HepG2 (cell line): ENCODE results near the gene ICAM3. TPM values are rescaled to one million over a fixed set of nuclear protein-coding genes. Genes with fewer than 3 reads are reported as not detected.

Source experiments
- ARHGAP35 ChIP-seq: sonication (generic); formaldehyde crosslinking; IDR thresholded peaks from 2 replicates; pipeline ENCODE4 v1.9.0; 2022; ENCODE audit warnings: mild to moderate bottlenecking, inconsistent platforms, moderate library complexity, missing genetic modification reagents, borderline replicate concordance
- BATF2 ChIP-seq: sonication (generic); formaldehyde crosslinking; IDR thresholded peaks from 2 replicates; pipeline ENCODE4 v1.8.0; 2022; ENCODE audit warnings: mild to moderate bottlenecking, missing genetic modification reagents, moderate library complexity
- CEBPB ChIP-seq: IDR thresholded peaks from 2 replicates; pipeline ENCODE4 v1.6.1; 2011; ENCODE audit warnings: low read depth, low read length, improper control_type of control experiment, borderline replicate concordance
- FOSL2 ChIP-seq: sonication (generic); formaldehyde crosslinking; IDR thresholded peaks from 2 replicates; pipeline ENCODE4 v1.4.0; 2020; ENCODE audit warnings: missing genetic modification reagents
- FOXK1 ChIP-seq: sonication (generic); formaldehyde crosslinking; IDR thresholded peaks from 2 replicates; pipeline ENCODE4 v1.4.0; 2020; ENCODE audit warnings: low read depth, missing genetic modification reagents, borderline replicate concordance
- GLI4 ChIP-seq: sonication (generic); formaldehyde crosslinking; IDR thresholded peaks from 2 replicates; pipeline ENCODE4 v1.5.1; 2020; ENCODE audit warnings: missing genetic modification reagents, mild to moderate bottlenecking, moderate library complexity, borderline replicate concordance
- HINFP ChIP-seq: sonication (generic); formaldehyde crosslinking; IDR thresholded peaks from 2 replicates; pipeline ENCODE4 v1.4.0; 2020; ENCODE audit warnings: low read depth, mild to moderate bottlenecking, missing genetic modification reagents
- KDM3A ChIP-seq: IDR thresholded peaks from 2 replicates; pipeline ENCODE4 v1.6.1; 2018; ENCODE audit warnings: low read depth, missing compliant biosample characterization
- NFE2 ChIP-seq: sonication (generic); formaldehyde crosslinking; IDR thresholded peaks from 2 replicates; pipeline ENCODE4 v1.4.0; 2020; ENCODE audit warnings: missing genetic modification reagents
- NFIB ChIP-seq: sonication (generic); formaldehyde crosslinking; IDR thresholded peaks from 2 replicates; pipeline ENCODE4 v1.9.0; 2021; ENCODE audit warnings: missing genetic modification reagents, mild to moderate bottlenecking, borderline replicate concordance
- NFKBIZ ChIP-seq: IDR thresholded peaks from 2 replicates; pipeline ENCODE4 v1.6.1; 2018; ENCODE audit warnings: missing genetic modification reagents, missing compliant biosample characterization
- NR2F2 ChIP-seq: IDR thresholded peaks from 2 replicates; pipeline ENCODE4 v1.6.1; 2012; ENCODE audit warnings: low read depth, inconsistent platforms, borderline replicate concordance
- SP140L ChIP-seq: sonication (generic); formaldehyde crosslinking; IDR thresholded peaks from 2 replicates; pipeline ENCODE4 v1.4.0; 2020; ENCODE audit warnings: missing genetic modification reagents, borderline replicate concordance
- ZEB1 ChIP-seq: IDR thresholded peaks from 2 replicates; pipeline ENCODE4 v1.6.1; 2012; ENCODE audit warnings: mild to moderate bottlenecking, low read depth, inconsistent platforms; ENCODE audit not compliant: insufficient replicate concordance
- ZFAT ChIP-seq: sonication (generic); formaldehyde crosslinking; conservative IDR thresholded peaks from 2 replicates; pipeline ENCODE4 v1.8.1; 2023; ENCODE audit warnings: missing genetic modification reagents, inconsistent platforms
- ZFP36 ChIP-seq: fragments of 150-350 bp; IDR thresholded peaks from 2 replicates; pipeline ENCODE4 v1.6.1; 2018; ENCODE audit warnings: borderline replicate concordance, low read length, low read depth; ENCODE audit not compliant: partially characterized antibody
- ZNF24 ChIP-seq: fragments of 450-650 bp; IDR thresholded peaks from 2 replicates; pipeline ENCODE4 v1.6.1; 2017; ENCODE audit warnings: antibody characterized with exemption, mild to moderate bottlenecking
- ZNF263 ChIP-seq: sonication (generic); formaldehyde crosslinking; IDR thresholded peaks from 2 replicates; pipeline ENCODE4 v1.4.0; 2020; ENCODE audit warnings: missing genetic modification reagents
- ZNF431 ChIP-seq: sonication (generic); formaldehyde crosslinking; IDR thresholded peaks from 2 replicates; pipeline ENCODE4 v1.9.0; 2022; ENCODE audit warnings: missing genetic modification reagents, low read depth, mild to moderate bottlenecking, borderline replicate concordance
- ZNF510 ChIP-seq: sonication (generic); formaldehyde crosslinking; IDR thresholded peaks from 2 replicates; pipeline ENCODE4 v1.4.0; 2020; ENCODE audit warnings: low read depth, mild to moderate bottlenecking, missing genetic modification reagents
- ZNF652 ChIP-seq: IDR thresholded peaks from 2 replicates; pipeline ENCODE4 v1.6.1; 2016; ENCODE audit warnings: low read depth, borderline replicate concordance
- ZNF691 ChIP-seq: sonication (generic); formaldehyde crosslinking; IDR thresholded peaks from 2 replicates; pipeline ENCODE4 v1.4.0; 2020; ENCODE audit warnings: missing genetic modification reagents, low read depth, mild to moderate bottlenecking, borderline replicate concordance
- ZNF800 ChIP-seq: sonication (generic); formaldehyde crosslinking; IDR thresholded peaks from 2 replicates; pipeline ENCODE4 v1.4.0; 2020; ENCODE audit warnings: missing genetic modification reagents
- ZNF816 ChIP-seq: sonication (generic); formaldehyde crosslinking; IDR thresholded peaks from 2 replicates; pipeline ENCODE4 v1.8.0; 2022; ENCODE audit warnings: missing genetic modification reagents, mild to moderate bottlenecking, borderline replicate concordance
- ZSCAN29 ChIP-seq: sonication (generic); formaldehyde crosslinking; conservative IDR thresholded peaks from 2 replicates; pipeline ENCODE4 v1.4.0; 2020; ENCODE audit warnings: mild to moderate bottlenecking, missing genetic modification reagents
- polyA plus RNA-seq, 8 experiments: library from polyadenylated mRNA; depleted of rRNA in 3 of 8; stranded (reverse) in 7 of 8; unstranded in 1 of 8; fragments of >200 nt; fragmentation: Illumina TruSeq in 4 of 8; extraction: Trizol in 4 of 8; gene quantifications; 2 replicates each; pipeline versions ENCODE4 v1.2.1 to v1.2.3, GENCODE V29; 2011 to 2016; ENCODE audit warnings: low read depth in 4 of 8, missing spikeins in 1 of 8, mixed read lengths in 1 of 8; ENCODE audit not compliant: insufficient read depth in 1 of 8
- total RNA-seq, 5 experiments: library from RNA; depleted of rRNA; stranded (reverse); fragments of >200 nt; fragmentation: Illumina TruSeq; extraction: Trizol; gene quantifications; 2 replicates each; pipeline ENCODE4 v1.2.3, GENCODE V29; 2016; ENCODE audit warnings: low read depth in 1 of 5

Gene ICAM3
- total and polyA plus RNA-seq, 2 of the 13 experiments (the other 11 are each of a cell fraction or from before 2014, with no cell fraction given), result 14.1 to 21.0 TPM

- TF ChIP-seq ZNF800 (CRISPR knock-in tag) (peak; percentile 63; the same call in 1 of the 2 replicates), ZNF24 (no peak), FOXK1 (CRISPR knock-in tag) (no peak), FOSL2 (CRISPR knock-in tag) (no peak; the same call in 1 of the 2 replicates), ZNF510 (CRISPR knock-in tag) (no peak), ZNF816 (0 out of 2 replicates have a peak, but pooled peaks have one; percentile 36), ZNF263 (CRISPR knock-in tag) (no peak), NFKBIZ (no peak), ZEB1 (no peak), ZNF652 (CRISPR knock-in tag) (no peak), ZSCAN29 (CRISPR knock-in tag) (peak; percentile 50; the same call in 1 of the 2 replicates), SP140L (CRISPR knock-in tag) (no peak), BATF2 (CRISPR knock-in tag) (no peak), ZNF431 (CRISPR knock-in tag) (no peak), CEBPB (no peak), NFE2 (CRISPR knock-in tag) (no peak), GLI4 (CRISPR knock-in tag) (no peak), ZFP36 (no peak), HINFP (CRISPR knock-in tag) (no peak), ARHGAP35 (CRISPR knock-in tag) (0 out of 2 replicates have a peak, but pooled peaks have one; percentile 50), ZFAT (CRISPR knock-in tag) (no peak), NR2F2 (no peak), NFIB (CRISPR knock-in tag) (no peak), ZNF691 (CRISPR knock-in tag) (no peak; the same call in 1 of the 2 replicates), KDM3A (CRISPR knock-in tag) (peak; percentile 34; the same call in 1 of the 2 replicates)
Observed at GRCh38 chr19:10286803-10287737, 52.4 kb downstream of the ICAM3 start, which contains the start of gene ICAM4 (continued).
